ENCODE results near the gene CD300LG. TPM values are rescaled to one million over a fixed set of nuclear protein-coding genes. Genes with fewer than 3 reads are reported as not detected.
A peak's percentile ranks its signal among the peaks of the same experiment; 100 is the strongest.

CD300LG gene
- total and polyA plus RNA-seq, 4 donors, result 0.05 to 9.4 (median 2.0) TPM

- ATAC-seq (ENCODE audit: low FRiP score) (no peak), DNase-seq (peak in 1 of 2 donors; percentile 41)
- Histone ChIP-seq H3K9me3 (ENCODE audit: control insufficient read depth, low read length) (no peaks in the 10 kb centered on the region), H3K36me3 (ENCODE audit: control insufficient read depth in 1 of 2, insufficient read depth in 2 of 2, low read length in 1 of 2) (peaks cover 0 to 6% of the 10 kb centered on the region in 2 donors), H3K27ac (ENCODE audit: low read depth in 1 of 2, low read length in 2 of 2) (no peak overlapping the region), H3K27me3 (ENCODE audit: control insufficient read depth in 1 of 2, insufficient read depth in 2 of 2, low read length in 1 of 2) (no peaks in the 10 kb centered on the region), H3K4me1 (ENCODE audit: control insufficient read depth in 1 of 2, insufficient read depth in 2 of 2, low read length in 2 of 2) (no peaks in the 10 kb centered on the region), H3K4me3 (ENCODE audit: low read length in 2 of 2) (no peak overlapping the region)
- 93 to 94% methylated on average over 7 of the region's 7 CpGs for WGBS, 2 donors
- intact Hi-C loops (cut with DNase I), result loop anchor here (5.0 kb wide), 1 partner anchor 48 kb away; the partner anchor contains the start of gene CFAP97D1 (in 2 of the 2)
These were observed 16.4 kb upstream of the CD300LG start for GRCh38 chr17:43830510-43831140.

GRCh38 chr17:43831633-43832032 lies 15.3 kb upstream of the CD300LG start:
- intact Hi-C loops (cut with DNase I), result loop anchor here (5.0 kb wide), 1 partner anchor 49 kb away; the partner anchor contains the start of gene CFAP97D1 (in 2 of the 2)
- Histone ChIP-seq H3K27me3 (ENCODE audit: control insufficient read depth in 1 of 2, insufficient read depth in 2 of 2, low read length in 1 of 2) (no peaks in the 10 kb centered on the region), H3K4me1 (ENCODE audit: control insufficient read depth in 1 of 2, insufficient read depth in 2 of 2, low read length in 2 of 2) (no peaks in the 10 kb centered on the region), H3K4me3 (ENCODE audit: low read length in 2 of 2) (no peak overlapping the region), H3K9me3 (ENCODE audit: control insufficient read depth, low read length) (no peaks in the 10 kb centered on the region), H3K27ac (ENCODE audit: low read depth in 1 of 2, low read length in 2 of 2) (no peak overlapping the region), H3K36me3 (ENCODE audit: control insufficient read depth in 1 of 2, insufficient read depth in 2 of 2, low read length in 1 of 2) (peaks cover 0 to 6% of the 10 kb centered on the region in 2 donors)
- ATAC-seq (ENCODE audit: low FRiP score) (no peak), DNase-seq (no peak)
- 64 to 66% methylated on average over 8 of the region's 8 CpGs for WGBS, 2 donors

GRCh38 chr17:43832168-43832975 lies 14.6 kb upstream of the CD300LG start:
- H3K4me3 ChIP-seq (ENCODE audit: low read length in 2 of 2), result peak overlapping the region; percentile 74 to 75
- intact Hi-C loops (cut with DNase I), result loop anchor here (5.0 kb wide), 1 partner anchor 50 kb away; the partner anchor contains the start of gene CFAP97D1 (in 2 of the 2)

GRCh38 chr17:43832976-43833829 lies 13.8 kb upstream of the CD300LG start, which contains the start of gene MPP3:
Gene MPP3, minus strand, starts transcription at chr17:43833146. Its CDS starts 1,240 bp downstream, at chr17:43831906.
- Histone ChIP-seq H3K27ac (ENCODE audit: low read depth in 1 of 2, low read length in 2 of 2) (no peak within 1 kb of the TSS), H3K4me3 (ENCODE audit: low read length in 2 of 2) (peak within 1 kb of the TSS; percentile 74 to 75), H3K36me3 (ENCODE audit: control insufficient read depth in 1 of 2, insufficient read depth in 2 of 2, low read length in 1 of 2) (peaks cover 0 to 4% of the 10 kb centered on the region in 2 donors), H3K4me1 (ENCODE audit: control insufficient read depth in 1 of 2, insufficient read depth in 2 of 2, low read length in 2 of 2) (no peaks in the 10 kb centered on the region), H3K9me3 (ENCODE audit: control insufficient read depth, low read length) (no peaks in the 10 kb centered on the region), H3K27me3 (ENCODE audit: control insufficient read depth in 1 of 2, insufficient read depth in 2 of 2, low read length in 1 of 2) (no peaks in the 10 kb centered on the region)
- 2% methylated on average over 39 to 87 of the region's 87 CpGs for WGBS, 2 donors
- ATAC-seq (ENCODE audit: low FRiP score) (peak; percentile 93), DNase-seq (peak; percentile 68 to 90)
- intact Hi-C loops (cut with DNase I), result loop anchor here (5.0 kb wide), 1 partner anchor 51 kb away; the partner anchor contains the start of gene CFAP97D1 (in 2 of the 2)

More at GRCh38 chr17:43832168-43832975, 14.6 kb upstream of the CD300LG start:
- ATAC-seq (ENCODE audit: low FRiP score) (peak; percentile 72), DNase-seq (peak; percentile 66 to 92)
- Histone ChIP-seq H3K36me3 (ENCODE audit: control insufficient read depth in 1 of 2, insufficient read depth in 2 of 2, low read length in 1 of 2) (peaks cover 0 to 6% of the 10 kb centered on the region in 2 donors), H3K27ac (ENCODE audit: low read depth in 1 of 2, low read length in 2 of 2) (no peak overlapping the region), H3K9me3 (ENCODE audit: control insufficient read depth, low read length) (no peaks in the 10 kb centered on the region), H3K27me3 (ENCODE audit: control insufficient read depth in 1 of 2, insufficient read depth in 2 of 2, low read length in 1 of 2) (no peaks in the 10 kb centered on the region), H3K4me1 (ENCODE audit: control insufficient read depth in 1 of 2, insufficient read depth in 2 of 2, low read length in 2 of 2) (no peaks in the 10 kb centered on the region)
- 9 to 13% methylated on average over 40 to 51 of the region's 51 CpGs for WGBS, 2 donors

GRCh38 chr17:43834106-43834505 lies 12.9 kb upstream of the CD300LG start:
- ATAC-seq (ENCODE audit: low FRiP score), result no peak
- Histone ChIP-seq H3K9me3 (ENCODE audit: control insufficient read depth, low read length) (no peaks in the 10 kb centered on the region), H3K4me1 (ENCODE audit: control insufficient read depth in 1 of 2, insufficient read depth in 2 of 2, low read length in 2 of 2) (no peaks in the 10 kb centered on the region), H3K36me3 (ENCODE audit: control insufficient read depth in 1 of 2, insufficient read depth in 2 of 2, low read length in 1 of 2) (peaks cover 0 to 4% of the 10 kb centered on the region in 2 donors), H3K4me3 (ENCODE audit: low read length in 2 of 2) (no peak overlapping the region), H3K27ac (ENCODE audit: low read depth in 1 of 2, low read length in 2 of 2) (no peak overlapping the region), H3K27me3 (ENCODE audit: control insufficient read depth in 1 of 2, insufficient read depth in 2 of 2, low read length in 1 of 2) (no peaks in the 10 kb centered on the region)
- intact Hi-C loops (cut with DNase I), result loop anchor here (5.0 kb wide), 1 partner anchor 52 kb away; the partner anchor contains the start of gene CFAP97D1 (in 2 of the 2)
- 57 to 63% methylated on average over 2 of the region's 2 CpGs for WGBS, 2 donors
- no peak for DNase-seq

GRCh38 chr17:43839670-43840108 lies 7.3 kb upstream of the CD300LG start:
- intact Hi-C loops (cut with DNase I), result loop anchor here in 1 of 2 donors (10.0 kb wide), 1 partner anchor 145 kb away; no protein-coding TSS in a partner anchor
- H3K36me3 ChIP-seq (ENCODE audit: control insufficient read depth in 1 of 2, insufficient read depth in 2 of 2, low read length in 1 of 2), result no peaks in the 10 kb centered on the region
- H3K4me1 ChIP-seq (ENCODE audit: control insufficient read depth in 1 of 2, insufficient read depth in 2 of 2, low read length in 2 of 2), result no peaks in the 10 kb centered on the region
- 55 to 56% methylated on average over 7 of the region's 7 CpGs for WGBS, 2 donors
- H3K27me3 ChIP-seq (ENCODE audit: control insufficient read depth in 1 of 2, insufficient read depth in 2 of 2, low read length in 1 of 2), result no peaks in the 10 kb centered on the region
- DNase-seq (no peak), ATAC-seq (ENCODE audit: low FRiP score) (no peak)
- H3K9me3 ChIP-seq (ENCODE audit: control insufficient read depth, low read length), result no peaks in the 10 kb centered on the region
- H3K4me3 ChIP-seq (ENCODE audit: low read length in 2 of 2), result no peak overlapping the region
- no peak overlapping the region for H3K27ac ChIP-seq (ENCODE audit: low read depth in 1 of 2, low read length in 2 of 2)

GRCh38 chr17:43840814-43841213 lies 6.2 kb upstream of the CD300LG start:
- intact Hi-C loops (cut with DNase I), result loop anchor here in 1 of 2 donors (10.0 kb wide), 1 partner anchor 146 kb away; no protein-coding TSS in a partner anchor
- H3K27ac ChIP-seq (ENCODE audit: low read depth in 1 of 2, low read length in 2 of 2), result peak overlapping the region in 1 of 2 donors; percentile 41
- ATAC-seq (ENCODE audit: low FRiP score) (no peak), DNase-seq (no peak)
- no peaks in the 10 kb centered on the region for H3K36me3 ChIP-seq (ENCODE audit: control insufficient read depth in 1 of 2, insufficient read depth in 2 of 2, low read length in 1 of 2)
- 20 to 21% methylated on average over 4 of the region's 4 CpGs for WGBS, 2 donors
- no peaks in the 10 kb centered on the region for H3K4me1 ChIP-seq (ENCODE audit: control insufficient read depth in 1 of 2, insufficient read depth in 2 of 2, low read length in 2 of 2)
- no peaks in the 10 kb centered on the region for H3K27me3 ChIP-seq (ENCODE audit: control insufficient read depth in 1 of 2, insufficient read depth in 2 of 2, low read length in 1 of 2)
- no peak overlapping the region for H3K4me3 ChIP-seq (ENCODE audit: low read length in 2 of 2)
- no peaks in the 10 kb centered on the region for H3K9me3 ChIP-seq (ENCODE audit: control insufficient read depth, low read length)

GRCh38 chr17:43841282-43841681 lies 5.7 kb upstream of the CD300LG start:
- Histone ChIP-seq H3K4me1 (ENCODE audit: control insufficient read depth in 1 of 2, insufficient read depth in 2 of 2, low read length in 2 of 2) (no peaks in the 10 kb centered on the region), H3K9me3 (ENCODE audit: control insufficient read depth, low read length) (no peaks in the 10 kb centered on the region), H3K27me3 (ENCODE audit: control insufficient read depth in 1 of 2, insufficient read depth in 2 of 2, low read length in 1 of 2) (no peaks in the 10 kb centered on the region), H3K36me3 (ENCODE audit: control insufficient read depth in 1 of 2, insufficient read depth in 2 of 2, low read length in 1 of 2) (no peaks in the 10 kb centered on the region), H3K4me3 (ENCODE audit: low read length in 2 of 2) (no peak overlapping the region), H3K27ac (ENCODE audit: low read depth in 1 of 2, low read length in 2 of 2) (no peak overlapping the region)
- DNase-seq (no peak), ATAC-seq (ENCODE audit: low FRiP score) (no peak)
- intact Hi-C loops (cut with DNase I), result loop anchor here in 1 of 2 donors (10.0 kb wide), 1 partner anchor 146 kb away; no protein-coding TSS in a partner anchor
- 15 to 31% methylated on average over 4 of the region's 4 CpGs for WGBS, 2 donors
